ENCODE results near the gene FYTTD1. TPM values are rescaled to one million over a fixed set of nuclear protein-coding genes. Genes with fewer than 3 reads are reported as not detected.

The FYTTD1 gene
- polyA plus RNA-seq, 2 of the 4 experiments (the other 2 are of a cell fraction), result 22.2 to 37.3 TPM

- H3K9me3 ChIP-seq, result no peaks in the 10 kb centered on the region
- 76% methylated on average over 4 of the region's 4 CpGs for WGBS (ENCODE audit: missing lambda C conversion rate)
- DNase-seq (ENCODE audit: low read depth in 1 of 2, low spot score in 1 of 2) (no peak), ATAC-seq (no peak), FAIRE-seq (no peak)
- POLR2A ChIA-PET, result no interaction called here
- H3K4me1 ChIP-seq, result 0 out of 3 replicates have a peak, but pooled peaks cover 3% of the 10 kb centered on the region
- no peak overlapping the region for H3K4me2 ChIP-seq
- CTCF ChIA-PET, result no interaction called here
- H3K27ac ChIP-seq, result no peak overlapping the region
- H3K4me3 ChIP-seq, result no peak overlapping the region
- TF ChIP-seq BHLHE40 (IDR thresholded peaks at IDR 0.05; ENCODE audit: low read depth, low read length) (no peak), GATA3 (IDR thresholded peaks at IDR 0.05; ENCODE audit: borderline replicate concordance) (no peak), CHD2 (IDR thresholded peaks at IDR 0.05; ENCODE audit: low read length, partially characterized antibody) (no peak), CEBPB (IDR thresholded peaks at IDR 0.05) (no peak), HMGXB4 (CRISPR knock-in tag; IDR thresholded peaks at IDR 0.05; ENCODE audit: borderline replicate concordance) (no peak)
- TF ChIP-seq, protein P1, sequence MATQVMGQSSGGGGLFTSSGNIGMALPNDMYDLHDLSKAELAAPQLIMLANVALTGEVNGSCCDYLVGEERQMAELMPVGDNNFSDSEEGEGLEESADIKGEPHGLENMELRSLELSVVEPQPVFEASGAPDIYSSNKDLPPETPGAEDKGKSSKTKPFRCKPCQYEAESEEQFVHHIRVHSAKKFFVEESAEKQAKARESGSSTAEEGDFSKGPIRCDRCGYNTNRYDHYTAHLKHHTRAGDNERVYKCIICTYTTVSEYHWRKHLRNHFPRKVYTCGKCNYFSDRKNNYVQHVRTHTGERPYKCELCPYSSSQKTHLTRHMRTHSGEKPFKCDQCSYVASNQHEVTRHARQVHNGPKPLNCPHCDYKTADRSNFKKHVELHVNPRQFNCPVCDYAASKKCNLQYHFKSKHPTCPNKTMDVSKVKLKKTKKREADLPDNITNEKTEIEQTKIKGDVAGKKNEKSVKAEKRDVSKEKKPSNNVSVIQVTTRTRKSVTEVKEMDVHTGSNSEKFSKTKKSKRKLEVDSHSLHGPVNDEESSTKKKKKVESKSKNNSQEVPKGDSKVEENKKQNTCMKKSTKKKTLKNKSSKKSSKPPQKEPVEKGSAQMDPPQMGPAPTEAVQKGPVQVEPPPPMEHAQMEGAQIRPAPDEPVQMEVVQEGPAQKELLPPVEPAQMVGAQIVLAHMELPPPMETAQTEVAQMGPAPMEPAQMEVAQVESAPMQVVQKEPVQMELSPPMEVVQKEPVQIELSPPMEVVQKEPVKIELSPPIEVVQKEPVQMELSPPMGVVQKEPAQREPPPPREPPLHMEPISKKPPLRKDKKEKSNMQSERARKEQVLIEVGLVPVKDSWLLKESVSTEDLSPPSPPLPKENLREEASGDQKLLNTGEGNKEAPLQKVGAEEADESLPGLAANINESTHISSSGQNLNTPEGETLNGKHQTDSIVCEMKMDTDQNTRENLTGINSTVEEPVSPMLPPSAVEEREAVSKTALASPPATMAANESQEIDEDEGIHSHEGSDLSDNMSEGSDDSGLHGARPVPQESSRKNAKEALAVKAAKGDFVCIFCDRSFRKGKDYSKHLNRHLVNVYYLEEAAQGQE (IDR thresholded peaks at IDR 0.05), result no peak
Measured at GRCh38 chr3:197758512-197758911, 8.8 kb downstream of the FYTTD1 start.

- H3K27ac ChIP-seq, result no peak overlapping the region
- H3K4me3 ChIP-seq, result no peak overlapping the region
- no peak for ATAC-seq
- H3K9me3 ChIP-seq, result no peaks in the 10 kb centered on the region
- H3K4me1 ChIP-seq, result no peaks in the 10 kb centered on the region
- no peak for FAIRE-seq
- H3K4me2 ChIP-seq, result no peak overlapping the region
- ChIA-PET POLR2A (no interaction called here), CTCF (no interaction called here)
- DNase-seq (ENCODE audit: low read depth in 1 of 2, low spot score in 1 of 2), result no peak
- TF ChIP-seq HOXB13 (CRISPR knock-in tag; IDR thresholded peaks at IDR 0.05; ENCODE audit: low read depth) (no peak), HES2 (IDR thresholded peaks at IDR 0.05) (no peak), EHF (CRISPR knock-in tag; IDR thresholded peaks at IDR 0.05) (no peak), MAX (IDR thresholded peaks at IDR 0.05) (no peak), RCOR1 (IDR thresholded peaks at IDR 0.05; ENCODE audit: low read depth, low read length) (no peak), POLR2AphosphoS2 (conservative IDR thresholded peaks at IDR 0.05; ENCODE audit: low read length) (no peak)
Measured at GRCh38 chr3:197761784-197762183, 12.1 kb downstream of the FYTTD1 start.

DNA sequence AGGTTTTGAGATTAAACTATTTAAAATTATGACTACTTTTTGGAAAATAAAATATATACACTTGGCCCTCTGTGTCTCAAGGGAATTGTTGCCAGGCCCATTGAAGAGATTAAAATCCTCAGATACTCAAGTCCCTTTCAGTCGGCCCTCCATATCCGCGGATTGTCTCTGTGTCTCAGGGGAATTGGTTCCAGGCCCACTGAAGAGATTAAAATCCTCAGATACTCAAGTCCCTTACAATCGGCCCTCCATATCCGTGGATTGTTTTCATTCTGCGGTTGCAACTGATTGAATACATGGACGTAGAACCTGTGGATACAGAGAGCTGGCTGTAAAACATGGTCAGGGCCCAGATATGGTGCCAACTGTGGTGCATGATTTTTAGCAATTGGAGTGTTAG, 25.6 kb downstream of the FYTTD1 start:
- Histone ChIP-seq H3K9me3 (no peaks in the 10 kb centered on the region), H3K27ac (no peak overlapping the region), H3K4me1 (no peaks in the 10 kb centered on the region), H3K4me3 (no peak overlapping the region), H3K4me2 (no peak overlapping the region)
- ChIA-PET CTCF (no interaction called here), POLR2A (no interaction called here)
- 86% methylated on average over 7 of the region's 7 CpGs for WGBS (ENCODE audit: missing lambda C conversion rate)
- DNase-seq (ENCODE audit: low read depth in 1 of 2, low spot score in 1 of 2) (no peak), FAIRE-seq (no peak), ATAC-seq (no peak)
- TF ChIP-seq CHD4 (IDR thresholded peaks at IDR 0.05; ENCODE audit: borderline replicate concordance) (no peak), EHMT2 (IDR thresholded peaks at IDR 0.05; ENCODE audit: low read depth) (no peak), HES2 (IDR thresholded peaks at IDR 0.05) (no peak)

GRCh38 chr3:197782230-197782629, 32.5 kb downstream of the FYTTD1 start:
- FAIRE-seq (no peak), ATAC-seq (no peak), DNase-seq (ENCODE audit: low read depth in 1 of 2, low spot score in 1 of 2) (no peak)
- WGBS (ENCODE audit: missing lambda C conversion rate), result 98% methylated on average over 4 of the region's 4 CpGs
- Histone ChIP-seq H3K4me2 (no peak overlapping the region), H3K9me3 (no peaks in the 10 kb centered on the region), H3K4me1 (no peaks in the 10 kb centered on the region), H3K27ac (no peak overlapping the region), H3K4me3 (no peak overlapping the region)
- TF ChIP-seq EHMT2 (IDR thresholded peaks at IDR 0.05; ENCODE audit: low read depth) (no peak), ESRRA (IDR thresholded peaks at IDR 0.05; ENCODE audit: borderline replicate concordance, low read length) (no peak), HDAC2 (IDR thresholded peaks at IDR 0.05) (no peak), E2F6 (IDR thresholded peaks at IDR 0.05; ENCODE audit: borderline replicate concordance, low read depth) (no peak), JUN (IDR thresholded peaks at IDR 0.05) (no peak), KDM5A (IDR thresholded peaks at IDR 0.05) (no peak), RAD21 (conservative IDR thresholded peaks at IDR 0.05 in 1 of 2, IDR thresholded peaks at IDR 0.05 in 1 of 2) (no peak), RCOR1 (IDR thresholded peaks at IDR 0.05; ENCODE audit: low read depth, low read length) (no peak), NFE2L2 (conservative IDR thresholded peaks at IDR 0.05; ENCODE audit: low read length) (no peak), KDM1A (IDR thresholded peaks at IDR 0.05; ENCODE audit: low read depth) (no peak), TP53 (CRISPR knock-in tag; IDR thresholded peaks at IDR 0.05) (no peak), HOXB13 (CRISPR knock-in tag; IDR thresholded peaks at IDR 0.05; ENCODE audit: low read depth) (no peak), CHD4 (IDR thresholded peaks at IDR 0.05; ENCODE audit: borderline replicate concordance) (no peak), CBX8 (IDR thresholded peaks at IDR 0.05) (no peak)
- ChIA-PET CTCF (interaction anchor here (1.6 kb wide), 1 partner anchor 161 kb away, joined by 4 read pairs; no protein-coding TSS in a partner anchor), POLR2A (no interaction called here)

All from A549 (cell line).